Skin of body (tissue), 2 donors: ENCODE results near the gene CNPY1. TPM values are rescaled to one million over a fixed set of nuclear protein-coding genes. Genes with fewer than 3 reads are reported as not detected.

Experiments used
- DNase-seq: peaks from one replicate; lab custom pipeline; 2025; lab: John Stamatoyannopoulos, UW
- total RNA-seq: library from RNA; depleted of rRNA; stranded (reverse); fragments of >200 nt; gene quantifications from one replicate; pipeline ENCODE4 v1.2.3, GENCODE V29; 2014

The CNPY1 gene
- total RNA-seq, 1 donor from 2014 or later = 0.10 TPM

- DNase-seq = no peak
Observed at GRCh38 chr7:155513543-155514285, 32.6 kb downstream of the CNPY1 start.

GRCh38 chr7:155512246-155512887, 34.0 kb downstream of the CNPY1 start:
- no peak for DNase-seq

- no peak for DNase-seq
Observed at GRCh38 chr7:155511702-155511996, 34.7 kb downstream of the CNPY1 start.

DNA sequence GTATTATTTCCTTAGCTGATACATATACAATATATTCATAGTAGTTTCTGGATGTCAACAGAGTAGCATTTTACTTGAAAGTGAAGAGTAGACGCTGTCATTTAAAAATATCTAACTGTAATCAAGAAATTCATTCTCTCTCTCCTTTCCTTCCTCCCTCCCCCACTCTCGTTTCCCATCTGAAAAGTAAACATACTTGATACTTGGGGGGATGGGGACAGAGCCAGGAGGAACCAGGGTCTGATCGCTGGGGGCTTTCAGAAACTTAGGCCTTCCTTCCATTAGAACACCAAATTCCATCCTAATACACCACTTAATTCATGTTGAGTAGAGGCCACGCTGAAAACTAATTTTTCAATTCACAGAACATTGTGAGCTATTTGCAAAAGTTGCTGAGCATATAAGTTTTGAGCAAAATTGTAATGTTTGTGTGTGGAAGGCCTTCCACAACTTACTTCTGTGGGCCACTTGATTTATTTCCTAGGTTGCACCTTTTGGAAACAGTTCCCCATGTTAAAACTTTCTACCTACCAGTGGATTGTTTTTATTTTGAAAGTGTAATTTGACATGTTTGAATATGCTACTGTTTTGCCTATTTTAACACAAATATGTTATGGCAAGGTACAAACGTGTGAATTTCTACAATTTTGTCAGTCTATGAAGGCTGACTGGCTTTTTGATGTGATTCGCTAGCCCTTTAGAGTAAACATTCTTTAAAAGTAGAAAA, 35.2 kb downstream of the CNPY1 start:
- no peak for DNase-seq

DNA sequence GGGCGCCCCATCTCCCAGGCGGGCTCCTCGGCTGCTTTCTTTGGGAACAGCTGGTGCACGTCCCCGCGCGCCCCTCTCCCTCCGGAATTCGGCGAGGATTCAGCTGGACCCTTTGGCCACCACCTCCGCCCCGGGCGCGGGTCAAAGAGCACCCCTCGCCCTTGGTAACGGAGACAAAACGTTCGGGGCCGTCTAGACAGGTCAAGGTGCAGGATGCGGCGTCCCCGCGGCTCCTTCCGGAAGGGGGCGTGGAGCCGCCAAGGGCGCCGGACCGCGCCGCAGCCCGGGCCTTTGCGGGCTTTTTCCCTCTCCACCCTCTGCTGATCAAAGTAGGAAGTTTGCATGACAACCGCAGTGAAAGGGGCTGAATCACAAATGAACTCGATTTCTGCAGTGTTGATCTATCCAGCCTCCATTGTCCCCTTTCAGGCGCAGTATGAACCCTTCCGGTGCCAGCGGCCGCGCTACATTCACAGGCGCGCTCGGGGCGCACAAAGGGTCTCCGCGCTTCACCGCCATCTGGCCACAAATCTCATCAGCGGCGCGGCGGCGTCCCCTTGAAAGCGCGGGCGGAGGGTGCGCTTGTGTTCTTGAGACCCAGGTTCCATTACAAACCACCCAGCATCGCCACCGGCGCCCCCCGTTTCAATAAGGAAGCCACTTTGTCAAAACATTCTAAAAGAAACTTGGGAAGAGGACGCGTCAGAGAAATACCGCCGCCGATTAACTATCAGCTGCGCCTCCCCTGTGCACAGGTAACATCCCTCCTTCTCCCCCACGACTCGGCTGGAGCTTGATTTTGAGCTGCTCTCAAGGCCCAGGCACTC, 36.4 kb downstream of the CNPY1 start:
- no peak for DNase-seq

DNA sequence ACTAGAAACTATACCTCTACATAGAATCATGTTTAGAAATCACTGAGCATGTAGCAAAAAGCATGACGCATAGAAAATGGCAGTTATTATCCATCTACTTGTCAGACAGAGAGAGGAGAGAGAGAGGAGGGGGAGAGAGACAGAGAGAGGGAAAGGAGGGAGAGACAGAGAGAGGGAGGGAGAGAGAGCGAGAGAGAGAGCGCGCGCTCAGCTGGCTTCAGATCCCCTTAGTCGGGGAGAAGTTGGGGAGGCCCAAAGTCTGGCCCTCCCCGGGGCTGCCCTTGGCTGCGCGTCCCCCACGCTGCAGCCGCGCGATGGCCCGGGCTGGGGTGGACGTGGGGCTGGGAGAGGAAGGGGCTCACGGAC, 37.0 kb downstream of the CNPY1 start:
- DNase-seq = no peak

DNA sequence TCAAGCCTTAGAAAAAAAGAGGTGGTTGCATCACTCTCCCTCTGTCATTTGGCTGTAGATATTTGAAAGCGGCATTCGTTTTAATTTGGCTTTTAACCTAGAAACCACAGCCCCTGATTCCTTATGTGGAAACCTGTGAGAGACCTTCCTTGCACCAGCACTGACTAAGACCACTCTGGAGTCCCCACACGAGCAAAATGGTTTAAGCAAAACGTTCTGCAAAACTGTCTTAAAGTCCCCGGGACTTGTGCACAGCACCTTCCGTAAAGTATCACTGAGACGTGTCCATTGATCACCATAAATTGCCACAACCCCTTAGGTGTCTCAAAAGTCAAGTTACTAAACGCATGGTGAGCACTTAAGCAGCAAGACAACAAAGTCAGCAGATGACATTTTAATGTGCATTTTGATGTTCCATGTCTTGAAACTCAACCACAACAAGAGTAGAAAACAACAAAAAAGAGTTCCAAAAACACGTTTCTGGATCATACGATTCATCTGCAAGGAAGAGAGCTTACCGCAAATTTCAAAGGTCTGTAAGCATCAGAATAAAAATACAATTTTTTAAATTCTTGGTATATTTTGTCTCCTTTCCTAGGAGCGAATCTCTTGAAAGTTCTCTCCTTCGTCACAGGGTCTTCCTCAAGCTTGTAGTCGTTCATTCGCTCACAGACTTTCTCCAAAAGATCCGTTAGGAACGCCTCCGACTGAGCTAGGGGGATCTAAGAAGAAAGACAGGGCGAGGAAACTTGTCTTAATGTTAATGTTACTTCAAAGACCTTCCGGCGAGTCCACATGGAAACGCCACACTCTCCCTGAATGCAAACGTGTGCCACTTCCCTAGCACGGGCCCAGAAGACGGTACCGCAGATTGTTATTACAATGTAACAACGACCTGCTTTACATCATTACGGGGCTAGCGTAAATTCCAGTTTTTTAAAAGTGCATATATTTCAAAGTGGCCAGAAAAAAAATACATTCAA, 37.7 kb downstream of the CNPY1 start:
- DNase-seq = no peak

DNA sequence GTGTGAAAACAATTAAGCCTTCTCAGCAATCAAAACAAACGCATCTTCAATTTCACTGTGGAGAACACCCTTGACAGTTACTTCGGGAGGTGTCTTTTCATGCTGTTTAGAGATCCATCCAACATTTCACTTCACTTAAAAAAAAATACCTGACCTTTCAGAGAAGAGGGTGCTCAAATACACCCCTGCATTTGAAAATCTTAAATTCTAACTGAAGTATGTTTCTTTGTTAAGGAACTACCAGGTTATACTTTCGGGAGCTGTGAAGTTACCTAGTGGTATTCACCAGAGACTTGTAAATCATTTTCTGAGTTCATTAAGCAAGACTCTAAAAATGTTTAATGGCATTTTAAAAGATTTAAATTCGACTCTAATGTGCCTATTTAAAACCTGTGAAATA, 38.8 kb downstream of the CNPY1 start:
- no peak for DNase-seq

GRCh38 chr7:155506854-155507337, 39.5 kb downstream of the CNPY1 start:
- peak; percentile 16 for DNase-seq

DNA sequence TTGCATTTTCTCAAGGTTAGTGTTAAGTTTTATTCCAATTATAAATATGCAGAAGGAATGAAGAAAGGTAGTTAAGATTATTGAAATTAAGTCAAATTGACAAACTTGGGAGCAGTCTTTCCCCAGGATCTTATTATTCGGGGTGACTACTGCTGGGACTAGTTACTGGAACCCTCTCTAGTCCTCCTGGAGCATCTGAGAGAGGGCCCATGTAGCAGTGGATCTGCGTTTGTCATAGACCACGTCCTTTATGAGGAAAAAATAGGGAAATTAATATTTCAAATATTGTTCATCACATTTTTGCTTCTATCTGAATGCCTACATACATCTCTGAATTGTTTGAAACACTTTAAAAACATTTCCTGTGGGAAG, 41.0 kb downstream of the CNPY1 start:
- DNase-seq = no peak

DNA sequence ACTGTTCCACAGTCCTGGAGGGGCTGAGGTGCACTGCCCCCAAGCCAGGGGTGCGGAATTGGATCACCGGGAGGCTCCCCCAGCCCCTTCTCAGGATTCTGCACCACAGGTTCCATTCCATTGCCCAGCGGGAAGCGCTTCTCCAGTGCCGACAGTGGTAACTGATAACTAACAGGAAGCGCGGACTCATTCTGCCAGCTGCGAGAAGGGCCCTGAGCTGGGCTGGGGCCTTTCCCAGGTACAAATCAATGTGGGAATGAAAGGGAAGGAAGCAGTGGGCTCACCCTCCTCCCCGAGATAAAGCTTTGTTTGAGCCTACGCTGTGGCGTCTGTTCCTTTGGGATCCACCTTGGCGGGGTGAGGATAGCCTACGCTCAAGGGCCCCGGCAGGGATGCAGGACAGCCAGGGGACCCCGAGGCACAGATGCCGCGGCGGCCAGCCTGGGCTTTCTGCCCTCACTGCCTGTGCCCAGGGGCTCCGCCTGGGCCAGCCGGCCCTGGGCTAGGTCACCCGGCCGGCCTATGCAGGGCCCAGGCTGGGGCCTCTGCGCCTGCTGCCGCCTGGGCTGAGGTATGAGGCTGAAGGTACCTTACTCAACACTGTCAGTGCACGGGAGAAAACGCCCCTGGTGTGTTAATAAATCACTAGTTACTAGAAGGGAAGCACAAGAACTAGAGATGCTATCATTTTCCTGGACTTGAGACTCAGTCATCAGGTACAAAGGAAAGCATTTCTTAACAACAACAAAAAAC, 49.0 kb downstream of the CNPY1 start:
- DNase-seq = no peak

GRCh38 chr7:155496267-155497005, 49.9 kb downstream of the CNPY1 start:
- DNase-seq = no peak

DNA sequence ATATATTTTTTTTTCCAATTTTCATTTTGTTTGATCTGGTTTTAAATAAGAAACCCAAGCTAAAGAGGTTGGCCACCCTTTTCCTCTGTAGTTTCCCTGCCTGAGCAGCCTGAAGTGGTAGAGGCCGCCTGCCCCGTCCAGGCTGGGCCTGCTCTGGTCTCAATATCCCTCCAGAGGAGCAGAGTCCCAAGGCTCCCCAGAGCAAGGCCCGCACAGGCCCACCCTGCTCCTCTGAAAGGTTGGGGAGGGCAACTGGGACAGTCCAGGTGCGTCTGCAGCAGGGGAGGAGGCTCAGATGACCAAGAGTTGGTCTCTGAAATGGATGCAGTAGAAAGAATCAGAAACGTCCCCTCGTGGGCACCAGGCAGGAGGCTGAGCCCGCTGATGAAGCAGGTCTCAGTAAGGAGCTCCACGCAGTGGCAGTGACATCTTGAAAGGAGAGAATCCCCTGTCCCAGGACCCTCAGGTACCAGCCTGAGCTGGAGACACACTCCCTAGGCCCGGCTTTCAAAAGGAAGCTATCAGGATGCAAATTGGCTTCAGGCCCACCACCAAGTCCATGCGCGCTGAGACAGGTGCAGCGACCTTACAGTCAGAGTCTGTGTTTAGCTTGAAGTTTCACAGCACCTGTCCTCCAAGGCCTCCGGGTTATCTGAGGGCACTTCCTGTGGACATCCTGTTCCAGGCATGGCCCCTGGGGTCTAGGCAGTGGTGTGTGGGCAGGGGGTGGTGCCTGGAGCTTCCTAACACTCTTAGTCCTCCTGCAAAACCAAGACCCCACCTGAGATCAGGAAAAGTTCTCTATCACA, 50.7 kb downstream of the CNPY1 start:
- no peak for DNase-seq

- no peak for DNase-seq
Observed at GRCh38 chr7:155494551-155494950, 51.8 kb downstream of the CNPY1 start.

- DNase-seq = no peak
Observed at GRCh38 chr7:155493744-155494538, 52.4 kb downstream of the CNPY1 start.

- no peak for DNase-seq
Observed at GRCh38 chr7:155491812-155492211, 54.5 kb downstream of the CNPY1 start.
